SK-N-SH treated with all-trans-retinoic acid at 6 μM for 48 hours (cell line): Measurements from ENCODE around the gene EDC3.

Experiments
- ATAC-seq: fragments of 200-7000 bp; cut with Tn5 transposase; 3 replicates; pipeline ENCODE4 v1.9.1; 2020; ENCODE audit warnings: mild to moderate bottlenecking, moderate library complexity
- ARNTL ChIP-seq: fragments of 450-650 bp; formaldehyde crosslinking; IDR thresholded peaks from 2 replicates; pipeline ENCODE4 v1.5.0; 2020; ENCODE audit warnings: low read depth, mild to moderate bottlenecking, moderate library complexity, borderline replicate concordance
- BACH2 ChIP-seq: fragments of 250-450 bp; sonication (Bioruptor Pico); IDR thresholded peaks from 2 replicates; pipeline ENCODE4 v1.9.0; 2021; ENCODE audit warnings: mild to moderate bottlenecking, borderline replicate concordance
- CSDC2 ChIP-seq: fragments of 250-450 bp; sonication (Bioruptor Pico); IDR thresholded peaks from 2 replicates; pipeline ENCODE4 v1.5.0; 2020; ENCODE audit warnings: mild to moderate bottlenecking, moderate library complexity
- ESRRG ChIP-seq: fragments of 250-450 bp; sonication (Bioruptor Pico); IDR thresholded peaks from 2 replicates; pipeline ENCODE4 v1.6.1; 2021; ENCODE audit warnings: mild to moderate bottlenecking
- ISL1 ChIP-seq: fragments of 250-450 bp; sonication (Bioruptor Pico); IDR thresholded peaks from 2 replicates; pipeline ENCODE4 v2.1.2; 2022; ENCODE audit warnings: mild to moderate bottlenecking, moderate library complexity
- OSR1 ChIP-seq: fragments of 250-450 bp; sonication (Bioruptor Pico); IDR thresholded peaks from 2 replicates; pipeline ENCODE4 v1.8.0; 2022; ENCODE audit warnings: moderate library complexity, mild to moderate bottlenecking, inconsistent platforms
- PPARA ChIP-seq: fragments of 250-450 bp; sonication (Bioruptor Pico); IDR thresholded peaks from 2 replicates; pipeline ENCODE4 v1.5.0; 2020; ENCODE audit warnings: mild to moderate bottlenecking, borderline replicate concordance
- RARB ChIP-seq: fragments of 250-450 bp; sonication (Bioruptor Pico); IDR thresholded peaks from 2 replicates; pipeline ENCODE4 v1.8.0; 2021; ENCODE audit warnings: mild to moderate bottlenecking, moderate library complexity
- SNAI2 ChIP-seq: fragments of 250-450 bp; sonication (Bioruptor Pico); IDR thresholded peaks from 2 replicates; pipeline ENCODE4 v1.5.0; 2020; ENCODE audit warnings: mild to moderate bottlenecking, moderate library complexity
- TCF4 ChIP-seq: fragments of 250-450 bp; sonication (Bioruptor Pico); IDR thresholded peaks from 2 replicates; pipeline ENCODE4 v1.8.0; 2021; ENCODE audit warnings: mild to moderate bottlenecking, moderate library complexity, borderline replicate concordance
- TOX ChIP-seq: fragments of 250-450 bp; sonication (Bioruptor Pico); IDR thresholded peaks from 2 replicates; pipeline ENCODE4 v1.8.0; 2021; ENCODE audit warnings: mild to moderate bottlenecking, moderate library complexity, borderline replicate concordance
- ZC3H10 ChIP-seq: fragments of 250-450 bp; sonication (Bioruptor Pico); IDR thresholded peaks from 2 replicates; pipeline ENCODE4 v1.5.1; 2021; ENCODE audit warnings: mild to moderate bottlenecking, moderate library complexity
- ZFP3 ChIP-seq: fragments of 250-450 bp; sonication (Bioruptor Pico); IDR thresholded peaks from 2 replicates; pipeline ENCODE4 v1.5.0; 2020; ENCODE audit warnings: mild to moderate bottlenecking, moderate library complexity
- ZFP30 ChIP-seq: fragments of 450-650 bp; formaldehyde crosslinking; IDR thresholded peaks from 2 replicates; pipeline ENCODE4 v1.5.0; 2022; ENCODE audit warnings: mild to moderate bottlenecking, moderate library complexity
- ZNF565 ChIP-seq: fragments of 450-650 bp; formaldehyde crosslinking; conservative IDR thresholded peaks from 2 replicates; pipeline ENCODE4 v1.5.0; 2020; ENCODE audit warnings: low read depth, mild to moderate bottlenecking, moderate library complexity
- ZNF70 ChIP-seq: fragments of 450-650 bp; formaldehyde crosslinking; IDR thresholded peaks from 2 replicates; pipeline ENCODE4 v1.5.0; 2020; ENCODE audit warnings: mild to moderate bottlenecking, moderate library complexity
- ZNF8 ChIP-seq: fragments of 450-650 bp; formaldehyde crosslinking; IDR thresholded peaks from 2 replicates; pipeline ENCODE4 v1.5.0; 2020; ENCODE audit warnings: mild to moderate bottlenecking, moderate library complexity
- TF ChIP-seq, protein P1 (sequence below): fragments of 250-450 bp; sonication (Bioruptor Pico); IDR thresholded peaks from 2 replicates; pipeline ENCODE4 v1.5.1; 2020; ENCODE audit warnings: low read depth, mild to moderate bottlenecking, moderate library complexity
- TF ChIP-seq, protein P2 (sequence below): fragments of 250-450 bp; sonication (Bioruptor Pico); IDR thresholded peaks from 2 replicates; pipeline ENCODE4 v1.8.0; 2020; ENCODE audit warnings: mild to moderate bottlenecking, moderate library complexity, borderline replicate concordance
- TF ChIP-seq, protein P3 (sequence below): fragments of 250-450 bp; sonication (Bioruptor Pico); IDR thresholded peaks from 2 replicates; pipeline ENCODE4 v1.5.0; 2020; ENCODE audit warnings: mild to moderate bottlenecking, moderate library complexity
- TF ChIP-seq, protein P4 (sequence below): fragments of 250-450 bp; sonication (Bioruptor Pico); IDR thresholded peaks from 2 replicates; pipeline ENCODE4 v1.5.1; 2021; ENCODE audit warnings: mild to moderate bottlenecking, moderate library complexity

The EDC3 gene

DNA sequence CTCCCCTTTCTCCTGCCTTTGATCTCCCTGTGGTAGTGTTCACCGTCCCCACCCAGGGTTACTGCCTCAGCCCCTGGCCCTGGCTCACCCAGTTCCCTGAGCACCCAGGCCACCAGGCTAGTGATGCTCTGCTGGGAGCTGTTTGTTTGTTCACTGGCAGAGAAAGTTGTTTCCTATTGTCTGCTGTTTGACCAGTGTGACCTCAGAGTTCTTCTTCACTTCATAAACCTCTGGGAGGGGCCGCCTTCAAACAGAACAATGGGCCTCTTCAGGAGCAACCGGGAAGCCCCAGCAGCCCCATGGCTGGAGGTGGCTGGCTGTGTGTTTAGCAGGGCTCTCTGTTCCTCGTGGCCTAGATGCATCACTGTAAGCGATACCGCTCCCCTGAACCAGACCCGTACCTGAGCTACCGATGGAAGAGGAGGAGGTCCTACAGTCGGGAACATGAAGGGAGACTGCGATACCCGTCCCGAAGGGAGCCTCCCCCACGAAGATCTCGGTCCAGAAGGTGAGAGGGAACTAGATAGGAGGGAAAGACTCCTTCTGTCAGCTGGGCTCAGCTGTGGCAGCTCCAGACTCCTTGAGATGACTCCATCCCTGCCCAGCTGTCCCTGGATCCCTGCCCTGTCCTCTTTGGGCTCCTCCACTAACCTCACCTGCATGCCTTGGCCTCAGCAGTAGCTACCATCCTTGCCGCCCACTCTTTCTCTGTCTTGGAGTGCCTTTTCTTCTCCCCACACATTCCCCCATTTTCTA, 76.8 kb downstream of the EDC3 start:
- ATAC-seq, result no peak

DNA sequence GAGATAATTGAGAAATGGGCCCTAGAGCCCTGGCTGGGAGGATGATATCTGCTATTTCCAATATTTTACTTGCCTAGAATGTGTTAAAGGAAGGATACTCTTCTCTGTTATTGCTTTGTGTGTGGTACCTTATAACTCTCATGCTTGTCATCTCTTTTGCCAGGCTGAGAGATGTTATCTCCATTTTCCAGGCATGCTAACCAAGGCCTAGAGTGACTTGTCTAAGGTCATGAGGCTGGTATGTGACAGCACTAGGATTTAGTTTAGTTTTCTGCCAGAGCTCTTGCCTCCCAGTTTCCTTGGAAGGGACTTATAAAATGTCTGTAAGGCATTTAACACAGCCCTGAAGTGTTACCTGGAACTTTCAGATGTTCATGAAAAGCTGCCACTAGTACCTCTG, 78.8 kb downstream of the EDC3 start:
- no peak for TF ChIP-seq PPARA
- TF ChIP-seq SNAI2, result no peak
- no peak for TF ChIP-seq ZNF565 (CRISPR knock-in tag)
- no peak for TF ChIP-seq ISL1 (CRISPR knock-in tag)
- TF ChIP-seq RARB, result no peak
- TF ChIP-seq ZNF8, result no peak
- TF ChIP-seq ZNF70 (CRISPR knock-in tag), result no peak
- no peak for TF ChIP-seq ZFP30
- no peak for TF ChIP-seq ARNTL
- TF ChIP-seq BACH2 (CRISPR knock-in tag), result no peak
- no peak for TF ChIP-seq ZFP3 (CRISPR knock-in tag)
- no peak for TF ChIP-seq OSR1
- TF ChIP-seq, protein P1, sequence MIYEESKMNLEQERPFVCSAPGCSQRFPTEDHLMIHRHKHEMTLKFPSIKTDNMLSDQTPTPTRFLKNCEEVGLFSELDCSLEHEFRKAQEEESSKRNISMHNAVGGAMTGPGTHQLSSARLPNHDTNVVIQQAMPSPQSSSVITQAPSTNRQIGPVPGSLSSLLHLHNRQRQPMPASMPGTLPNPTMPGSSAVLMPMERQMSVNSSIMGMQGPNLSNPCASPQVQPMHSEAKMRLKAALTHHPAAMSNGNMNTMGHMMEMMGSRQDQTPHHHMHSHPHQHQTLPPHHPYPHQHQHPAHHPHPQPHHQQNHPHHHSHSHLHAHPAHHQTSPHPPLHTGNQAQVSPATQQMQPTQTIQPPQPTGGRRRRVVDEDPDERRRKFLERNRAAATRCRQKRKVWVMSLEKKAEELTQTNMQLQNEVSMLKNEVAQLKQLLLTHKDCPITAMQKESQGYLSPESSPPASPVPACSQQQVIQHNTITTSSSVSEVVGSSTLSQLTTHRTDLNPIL, result no peak
- ATAC-seq, result no peak

More for the DNA sequence above, 76.8 kb downstream of the EDC3 start:
- TF ChIP-seq CSDC2 (no peak), SNAI2 (no peak), ZNF565 (CRISPR knock-in tag) (no peak), ZNF70 (CRISPR knock-in tag) (no peak), ZC3H10 (CRISPR knock-in tag) (no peak), ZFP30 (no peak), ARNTL (no peak), RARB (no peak), OSR1 (no peak), ZFP3 (CRISPR knock-in tag) (no peak)
- TF ChIP-seq, protein P1, result no peak
- TF ChIP-seq, all 23 proteins: peak for 0

DNA sequence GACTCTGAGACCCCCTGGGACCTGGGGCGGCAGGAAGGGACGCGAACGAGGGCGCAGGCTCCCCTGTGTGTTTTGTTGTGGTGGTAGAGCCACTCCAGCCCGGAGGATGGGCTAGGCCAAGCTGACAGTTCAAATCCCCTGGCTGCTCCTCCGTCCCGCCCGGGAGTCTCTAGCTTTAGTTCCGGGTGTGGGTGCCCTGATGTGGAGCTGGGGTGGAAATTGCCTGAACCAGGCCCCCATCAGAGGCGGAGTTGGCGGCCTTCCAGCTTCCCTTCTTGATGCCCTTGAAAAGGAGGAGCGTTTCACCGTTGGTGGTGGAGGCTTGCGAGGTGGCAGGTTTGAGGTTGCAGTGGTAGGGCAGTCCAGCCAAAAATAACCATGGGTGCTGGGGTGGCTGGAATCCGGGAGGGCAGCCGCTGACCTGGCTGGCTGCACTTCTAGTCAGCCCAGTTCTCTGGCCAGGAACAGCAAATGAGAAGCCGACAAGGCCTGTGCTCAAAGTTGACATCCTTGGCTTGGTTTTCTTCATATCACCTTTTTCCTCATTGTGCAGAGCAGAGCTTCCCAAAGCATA, 79.4 kb downstream of the EDC3 start:
- peak; percentile 5 for ATAC-seq
- TF ChIP-seq, protein P2, sequence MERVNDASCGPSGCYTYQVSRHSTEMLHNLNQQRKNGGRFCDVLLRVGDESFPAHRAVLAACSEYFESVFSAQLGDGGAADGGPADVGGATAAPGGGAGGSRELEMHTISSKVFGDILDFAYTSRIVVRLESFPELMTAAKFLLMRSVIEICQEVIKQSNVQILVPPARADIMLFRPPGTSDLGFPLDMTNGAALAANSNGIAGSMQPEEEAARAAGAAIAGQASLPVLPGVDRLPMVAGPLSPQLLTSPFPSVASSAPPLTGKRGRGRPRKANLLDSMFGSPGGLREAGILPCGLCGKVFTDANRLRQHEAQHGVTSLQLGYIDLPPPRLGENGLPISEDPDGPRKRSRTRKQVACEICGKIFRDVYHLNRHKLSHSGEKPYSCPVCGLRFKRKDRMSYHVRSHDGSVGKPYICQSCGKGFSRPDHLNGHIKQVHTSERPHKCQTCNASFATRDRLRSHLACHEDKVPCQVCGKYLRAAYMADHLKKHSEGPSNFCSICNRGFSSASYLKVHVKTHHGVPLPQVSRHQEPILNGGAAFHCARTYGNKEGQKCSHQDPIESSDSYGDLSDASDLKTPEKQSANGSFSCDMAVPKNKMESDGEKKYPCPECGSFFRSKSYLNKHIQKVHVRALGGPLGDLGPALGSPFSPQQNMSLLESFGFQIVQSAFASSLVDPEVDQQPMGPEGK (CRISPR knock-in tag), result no peak
- TF ChIP-seq ZNF8 (no peak), ZC3H10 (CRISPR knock-in tag) (no peak), TOX (CRISPR knock-in tag) (no peak), ESRRG (CRISPR knock-in tag) (no peak)

DNA sequence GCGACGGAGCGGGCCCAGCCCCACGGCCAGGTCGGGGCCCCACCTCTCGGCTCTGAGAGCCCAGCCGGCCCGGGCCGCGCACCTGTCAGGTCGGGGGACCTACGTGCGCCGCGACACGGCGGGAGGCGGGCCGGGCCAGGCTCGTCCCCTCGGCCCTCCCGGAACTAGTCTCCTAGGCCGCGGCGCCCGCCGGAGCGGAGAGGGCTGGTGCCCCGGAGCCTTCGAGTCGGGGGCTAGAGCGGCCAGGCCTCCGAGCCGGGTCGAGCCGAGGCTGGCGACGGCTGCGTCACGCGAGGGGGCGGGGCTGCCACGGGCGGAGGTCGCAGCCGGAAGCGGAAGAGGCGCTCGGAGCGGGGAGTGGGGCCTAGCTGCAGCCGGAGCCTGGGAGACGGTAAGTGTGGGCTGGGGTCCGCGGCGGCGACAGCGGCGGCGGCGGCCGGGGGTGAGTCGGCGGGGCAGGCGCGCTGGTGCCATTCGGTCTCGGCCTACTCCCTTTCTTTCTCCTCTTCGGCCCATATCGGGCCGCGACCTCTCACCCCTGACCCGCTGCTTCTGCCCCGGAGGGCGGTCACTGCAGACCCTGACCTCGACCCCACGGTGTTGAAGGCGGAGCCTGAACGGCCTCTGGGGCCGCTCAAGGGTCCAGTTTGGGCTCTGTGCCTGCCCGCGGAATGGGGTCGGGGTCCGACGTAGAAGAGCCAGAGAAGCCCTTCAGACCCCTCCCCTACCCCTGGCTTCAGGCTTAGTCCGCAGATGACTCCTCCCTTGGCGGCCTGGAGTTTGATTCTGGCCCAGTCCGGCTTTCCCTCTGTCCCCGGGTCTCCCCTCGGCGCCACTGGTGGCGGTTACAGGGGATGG, 80.1 kb downstream of the EDC3 start, which contains the start of gene CLK3:
Gene CLK3, plus strand, starts transcription at position 329 of the 858 bp plus-strand sequence. CDS start 3,361 bp downstream, outside the sequence.
- TF ChIP-seq ARNTL, result no peak
- TF ChIP-seq ZNF8, result no peak
- TF ChIP-seq ZFP3 (CRISPR knock-in tag), result no peak
- TF ChIP-seq ESRRG (CRISPR knock-in tag), result no peak
- TF ChIP-seq, protein P2 (CRISPR knock-in tag), result no peak
- TF ChIP-seq, protein P3, sequence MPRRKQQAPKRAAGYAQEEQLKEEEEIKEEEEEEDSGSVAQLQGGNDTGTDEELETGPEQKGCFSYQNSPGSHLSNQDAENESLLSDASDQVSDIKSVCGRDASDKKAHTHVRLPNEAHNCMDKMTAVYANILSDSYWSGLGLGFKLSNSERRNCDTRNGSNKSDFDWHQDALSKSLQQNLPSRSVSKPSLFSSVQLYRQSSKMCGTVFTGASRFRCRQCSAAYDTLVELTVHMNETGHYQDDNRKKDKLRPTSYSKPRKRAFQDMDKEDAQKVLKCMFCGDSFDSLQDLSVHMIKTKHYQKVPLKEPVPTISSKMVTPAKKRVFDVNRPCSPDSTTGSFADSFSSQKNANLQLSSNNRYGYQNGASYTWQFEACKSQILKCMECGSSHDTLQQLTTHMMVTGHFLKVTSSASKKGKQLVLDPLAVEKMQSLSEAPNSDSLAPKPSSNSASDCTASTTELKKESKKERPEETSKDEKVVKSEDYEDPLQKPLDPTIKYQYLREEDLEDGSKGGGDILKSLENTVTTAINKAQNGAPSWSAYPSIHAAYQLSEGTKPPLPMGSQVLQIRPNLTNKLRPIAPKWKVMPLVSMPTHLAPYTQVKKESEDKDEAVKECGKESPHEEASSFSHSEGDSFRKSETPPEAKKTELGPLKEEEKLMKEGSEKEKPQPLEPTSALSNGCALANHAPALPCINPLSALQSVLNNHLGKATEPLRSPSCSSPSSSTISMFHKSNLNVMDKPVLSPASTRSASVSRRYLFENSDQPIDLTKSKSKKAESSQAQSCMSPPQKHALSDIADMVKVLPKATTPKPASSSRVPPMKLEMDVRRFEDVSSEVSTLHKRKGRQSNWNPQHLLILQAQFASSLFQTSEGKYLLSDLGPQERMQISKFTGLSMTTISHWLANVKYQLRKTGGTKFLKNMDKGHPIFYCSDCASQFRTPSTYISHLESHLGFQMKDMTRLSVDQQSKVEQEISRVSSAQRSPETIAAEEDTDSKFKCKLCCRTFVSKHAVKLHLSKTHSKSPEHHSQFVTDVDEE (CRISPR knock-in tag), result no peak
- no peak for TF ChIP-seq ZNF70 (CRISPR knock-in tag)
- TF ChIP-seq TCF4 (CRISPR knock-in tag), result no peak
- TF ChIP-seq ZNF565 (CRISPR knock-in tag), result no peak
- TF ChIP-seq RARB, result no peak
- no peak for TF ChIP-seq OSR1
- TF ChIP-seq PPARA, result no peak
- TF ChIP-seq, protein P4, sequence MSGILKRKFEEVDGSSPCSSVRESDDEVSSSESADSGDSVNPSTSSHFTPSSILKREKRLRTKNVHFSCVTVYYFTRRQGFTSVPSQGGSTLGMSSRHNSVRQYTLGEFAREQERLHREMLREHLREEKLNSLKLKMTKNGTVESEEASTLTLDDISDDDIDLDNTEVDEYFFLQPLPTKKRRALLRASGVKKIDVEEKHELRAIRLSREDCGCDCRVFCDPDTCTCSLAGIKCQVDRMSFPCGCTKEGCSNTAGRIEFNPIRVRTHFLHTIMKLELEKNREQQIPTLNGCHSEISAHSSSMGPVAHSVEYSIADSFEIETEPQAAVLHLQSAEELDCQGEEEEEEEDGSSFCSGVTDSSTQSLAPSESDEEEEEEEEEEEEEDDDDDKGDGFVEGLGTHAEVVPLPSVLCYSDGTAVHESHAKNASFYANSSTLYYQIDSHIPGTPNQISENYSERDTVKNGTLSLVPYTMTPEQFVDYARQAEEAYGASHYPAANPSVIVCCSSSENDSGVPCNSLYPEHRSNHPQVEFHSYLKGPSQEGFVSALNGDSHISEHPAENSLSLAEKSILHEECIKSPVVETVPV (CRISPR knock-in tag), result no peak
- TF ChIP-seq ZC3H10 (CRISPR knock-in tag), result no peak
- no peak for TF ChIP-seq CSDC2
- peak; percentile 89 for ATAC-seq
